Lower leg skin (tissue), 4 donors: ENCODE results near the gene HSFY1. TPM values are rescaled to one million over a fixed set of nuclear protein-coding genes. Genes with fewer than 3 reads are reported as not detected.
"Not testable (repeated sequence)": the region's sequence is repeated elsewhere in the genome, so short reads cannot be mapped to it uniquely, and the experiment has no call there.

Experiments
- DNase-seq, 2 donors: peaks; one replicate each; pipeline ENCODE4 v3.0.0-alpha.2; 2019; ENCODE audit warnings: low spot score in 2 of 2
- H3K4me3 ChIP-seq: fragments of 200-600 bp; sonication (generic); 2 replicates; pipeline ENCODE4 v1.5.1; 2017; ENCODE audit warnings: mild to moderate bottlenecking, low read depth; ENCODE audit not compliant: poor library complexity, severe bottlenecking
- WGBS, 2 donors: methylation state at CpG; one replicate each; pipeline ENCODE4 v1.1.5; 2018; 5-methylcytosine and 5-hydroxymethylcytosine counted together
- intact Hi-C: fragments of 100-400 bp; cut with DNase I; formaldehyde crosslinking; loops from one replicate; pipeline ENCODE4 v1.15.0; 2023; ENCODE audit warnings: low total_unique reads
- total RNA-seq, 4 donors: library from RNA; depleted of rRNA; stranded (reverse); fragments of >200 nt; gene quantifications; one replicate each; pipeline ENCODE4 v1.1.0, GENCODE V29; 2016

The HSFY1 gene, protein sequence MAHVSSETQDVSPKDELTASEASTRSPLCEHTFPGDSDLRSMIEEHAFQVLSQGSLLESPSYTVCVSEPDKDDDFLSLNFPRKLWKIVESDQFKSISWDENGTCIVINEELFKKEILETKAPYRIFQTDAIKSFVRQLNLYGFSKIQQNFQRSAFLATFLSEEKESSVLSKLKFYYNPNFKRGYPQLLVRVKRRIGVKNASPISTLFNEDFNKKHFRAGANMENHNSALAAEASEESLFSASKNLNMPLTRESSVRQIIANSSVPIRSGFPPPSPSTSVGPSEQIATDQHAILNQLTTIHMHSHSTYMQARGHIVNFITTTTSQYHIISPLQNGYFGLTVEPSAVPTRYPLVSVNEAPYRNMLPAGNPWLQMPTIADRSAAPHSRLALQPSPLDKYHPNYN
- not detected for total RNA-seq

DNA sequence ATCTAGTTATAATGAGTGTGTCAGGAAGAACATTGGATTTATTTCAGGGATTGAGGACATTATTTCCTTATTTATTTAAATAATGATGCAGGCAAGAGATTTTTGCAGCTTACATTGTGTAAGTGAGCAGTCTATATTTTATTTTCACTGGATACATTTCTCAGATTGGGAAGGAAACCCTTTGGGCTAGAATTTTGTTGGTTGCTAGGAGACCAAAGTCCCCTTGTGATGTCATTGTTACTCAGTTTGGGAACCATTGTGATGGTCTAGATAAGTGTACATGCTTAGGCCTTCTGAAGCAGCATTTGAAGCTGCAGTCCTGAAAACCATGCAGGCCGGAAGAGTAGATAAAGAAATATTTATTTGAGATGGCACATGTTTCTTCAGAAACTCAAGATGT, at the start of gene HSFY1:
TSS of gene HSFY1 (plus strand) at position 301 of the 400 bp plus-strand sequence. CDS start at position 369, 68 bp downstream.
- intact Hi-C loops, DNase-seq, H3K4me3 ChIP-seq: not testable (repeated sequence)
- no CpG with 5 or more reads among the region's 1 CpG for WGBS, 2 donors

DNA sequence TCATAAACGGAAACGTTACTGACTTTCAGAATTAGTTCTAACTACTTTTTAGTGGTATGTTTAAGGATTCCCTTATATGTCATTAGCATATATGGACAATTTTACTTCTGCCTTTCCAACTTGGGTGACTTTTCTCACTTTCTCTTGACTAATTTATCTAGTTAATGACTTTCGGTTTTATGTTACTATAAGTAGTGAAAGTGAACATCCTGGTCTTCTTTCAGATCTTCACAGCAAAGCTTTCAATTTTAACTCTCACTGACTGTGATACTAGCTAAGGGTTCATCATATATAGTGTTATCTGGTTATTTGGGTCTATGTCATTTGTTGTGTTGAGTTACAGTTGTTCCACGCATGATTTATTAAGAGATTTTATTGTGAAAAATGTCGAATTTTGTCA, 42.3 kb upstream of the HSFY1 start:
- intact Hi-C loops, DNase-seq, H3K4me3 ChIP-seq: not testable (repeated sequence)
- WGBS, 2 donors: no CpG with 5 or more reads among the region's 5 CpGs

DNA sequence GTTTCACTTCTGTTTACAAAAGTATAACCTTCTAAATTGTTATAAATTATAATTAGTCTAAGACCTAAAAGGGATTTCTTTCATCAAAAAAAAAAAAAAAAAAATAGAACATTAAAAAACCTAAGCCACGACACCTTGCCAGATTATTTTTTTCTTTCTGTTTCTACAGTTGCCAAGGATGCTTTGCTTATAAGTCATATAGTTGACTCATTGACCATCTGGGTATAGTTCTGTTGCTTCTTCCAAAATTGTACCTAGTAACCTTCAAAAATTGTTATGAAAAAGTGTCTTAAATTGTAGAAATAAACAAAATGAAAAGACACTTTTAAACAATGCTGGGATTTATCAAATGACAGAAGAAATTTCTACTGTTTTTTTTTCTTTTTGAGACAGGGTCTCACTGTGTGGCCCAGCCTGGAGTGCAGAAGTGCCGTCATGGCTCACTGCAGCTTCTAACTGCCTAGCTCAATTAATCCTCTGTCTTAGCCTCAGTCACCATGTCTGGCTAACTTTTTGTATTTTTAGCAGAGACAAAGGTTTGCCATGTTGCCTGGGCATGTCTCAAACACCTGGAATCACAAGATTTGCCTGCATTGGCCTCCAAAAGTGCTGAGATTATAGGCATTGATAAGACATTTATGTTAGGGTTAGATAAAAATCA, 15.4 kb upstream of the HSFY1 start:
- intact Hi-C loops, H3K4me3 ChIP-seq, DNase-seq: not testable (repeated sequence)
- WGBS, 2 donors: no CpG with 5 or more reads among the region's 2 CpGs

DNA sequence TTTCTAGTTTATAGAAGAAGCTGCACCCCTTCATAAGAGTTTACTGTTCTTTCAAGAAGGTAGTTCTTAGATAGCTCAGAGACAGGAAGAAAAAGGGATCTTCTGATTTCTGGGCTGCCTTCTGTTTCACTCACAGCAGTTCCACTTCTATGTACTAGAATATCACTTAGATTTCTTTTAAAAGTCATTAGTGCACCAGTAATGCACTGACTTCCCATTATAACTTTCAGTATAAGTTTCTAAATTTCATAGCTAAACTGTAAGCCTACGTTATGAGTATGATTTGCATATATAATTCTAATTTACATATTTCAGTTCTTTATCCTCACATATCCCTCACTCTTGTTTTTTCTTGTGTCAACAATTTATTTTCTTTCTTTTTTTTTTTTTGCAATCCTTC, 7.6 kb upstream of the HSFY1 start:
- intact Hi-C loops, H3K4me3 ChIP-seq, DNase-seq: not testable (repeated sequence)
- WGBS, 2 donors: no CpG with 5 or more reads among the region's 1 CpG

DNA sequence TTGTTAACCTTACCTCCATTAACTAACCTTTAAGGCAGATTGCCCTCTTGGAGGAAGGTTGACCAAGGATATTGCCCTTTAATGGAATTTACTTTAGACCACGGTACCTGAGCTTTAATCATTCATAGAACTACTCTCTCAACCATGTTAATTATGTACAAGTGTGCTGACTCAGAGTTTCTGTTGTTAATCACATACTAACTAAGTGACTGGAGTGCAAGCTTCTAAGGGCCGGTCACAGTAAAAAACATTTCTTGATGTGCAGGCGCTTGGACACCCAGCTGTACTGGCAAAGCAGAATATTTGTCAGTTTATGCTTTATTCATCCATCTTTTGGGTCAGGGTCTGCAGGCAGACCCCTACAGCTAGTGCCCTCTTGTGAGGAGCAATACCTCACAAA, 6.6 kb downstream of the HSFY1 start:
- DNase-seq, H3K4me3 ChIP-seq, intact Hi-C loops: not testable (repeated sequence)
- no CpG with 5 or more reads among the region's 3 CpGs for WGBS, 2 donors

DNA sequence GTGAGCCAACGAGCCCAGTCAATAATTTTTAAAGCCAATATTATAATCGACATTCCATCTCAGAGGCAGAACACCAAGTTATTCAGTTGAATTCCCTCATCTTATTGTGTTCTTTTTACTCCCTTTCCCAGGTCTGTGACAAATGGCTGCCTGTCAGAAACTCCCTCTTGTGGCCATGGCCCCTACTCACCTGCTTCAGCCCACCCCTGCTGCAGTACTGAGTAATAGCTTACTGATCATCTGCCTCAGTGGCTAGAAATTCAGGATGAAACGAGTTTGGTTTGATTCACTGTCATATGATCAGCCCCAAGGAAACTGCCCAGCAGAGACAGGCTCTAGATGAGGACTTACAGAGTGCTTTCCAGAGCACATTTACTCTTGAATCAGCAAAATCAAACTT, 19.4 kb downstream of the HSFY1 start:
- intact Hi-C loops, DNase-seq, H3K4me3 ChIP-seq: not testable (repeated sequence)
- no CpG with 5 or more reads among the region's 3 CpGs for WGBS, 2 donors

Other genes with a start within 250 kb of the HSFY1 start
- not detected for gene HSFY2, start 227.0 kb downstream of the HSFY1 start, total RNA-seq